8988T (cell line): ENCODE data around the gene CNTNAP2.

Experiments used
- DNase-seq: peaks from one replicate; pipeline ENCODE4 v3.0.0; 2011

Gene CNTNAP2

GRCh38 chr7:147813316-147813715 lies 1696.7 kb downstream of the CNTNAP2 start:
- DNase-seq: no peak

DNA sequence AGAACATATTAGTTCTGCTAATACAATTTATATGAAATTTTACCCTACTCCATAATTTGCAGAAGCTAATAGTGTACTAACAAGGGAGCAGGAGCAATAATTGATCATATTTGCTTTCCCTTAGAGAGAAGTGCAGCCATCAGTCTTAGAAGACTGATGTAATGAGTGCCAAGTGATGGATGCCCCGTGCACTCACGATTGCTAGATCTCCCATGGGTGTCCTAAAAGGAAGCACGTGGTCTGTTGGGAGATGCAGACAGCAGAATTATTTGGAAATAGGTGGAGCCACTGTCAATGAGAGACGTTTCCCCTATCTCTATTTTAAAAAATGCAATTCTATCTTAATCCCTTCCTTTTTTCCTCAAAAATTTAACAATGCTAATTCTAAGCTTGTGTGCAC lies 1701.7 kb downstream of the CNTNAP2 start:
- DNase-seq: no peak

- no peak for DNase-seq
Measured at GRCh38 chr7:147824671-147825070, 1708.1 kb downstream of the CNTNAP2 start.

GRCh38 chr7:147829016-147829415 lies 1712.4 kb downstream of the CNTNAP2 start:
- DNase-seq: no peak

GRCh38 chr7:147833557-147833956 lies 1717.0 kb downstream of the CNTNAP2 start:
- DNase-seq: no peak

DNA sequence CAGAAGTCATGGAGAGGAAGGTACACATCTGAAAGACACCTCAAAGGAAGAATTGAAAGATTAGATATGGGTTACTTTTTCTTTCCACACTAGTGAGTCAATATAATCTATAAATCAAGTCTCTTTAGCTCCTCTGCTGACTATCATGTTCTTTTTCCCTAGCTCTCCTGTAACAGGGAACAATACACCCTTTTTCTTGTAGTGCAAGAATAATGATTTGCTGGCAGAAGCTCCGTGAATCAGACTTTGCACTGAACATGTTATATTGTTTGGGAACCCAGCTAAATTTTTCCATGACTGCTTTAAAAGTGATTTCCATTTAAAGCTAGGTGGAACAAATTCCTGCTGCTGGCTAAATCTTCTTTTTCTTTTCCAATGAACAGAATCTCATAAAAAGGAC lies 1717.4 kb downstream of the CNTNAP2 start:
- no peak for DNase-seq

- no peak for DNase-seq
Measured at GRCh38 chr7:147852833-147853232, 1736.2 kb downstream of the CNTNAP2 start.

GRCh38 chr7:147857152-147858140 lies 1740.8 kb downstream of the CNTNAP2 start:
- DNase-seq: no peak

- DNase-seq: no peak
Measured at GRCh38 chr7:147858421-147858820, 1741.8 kb downstream of the CNTNAP2 start.

- DNase-seq: no peak
Measured at GRCh38 chr7:147859033-147859432, 1742.4 kb downstream of the CNTNAP2 start.

GRCh38 chr7:147859486-147859885 lies 1742.9 kb downstream of the CNTNAP2 start:
- DNase-seq: no peak

DNA sequence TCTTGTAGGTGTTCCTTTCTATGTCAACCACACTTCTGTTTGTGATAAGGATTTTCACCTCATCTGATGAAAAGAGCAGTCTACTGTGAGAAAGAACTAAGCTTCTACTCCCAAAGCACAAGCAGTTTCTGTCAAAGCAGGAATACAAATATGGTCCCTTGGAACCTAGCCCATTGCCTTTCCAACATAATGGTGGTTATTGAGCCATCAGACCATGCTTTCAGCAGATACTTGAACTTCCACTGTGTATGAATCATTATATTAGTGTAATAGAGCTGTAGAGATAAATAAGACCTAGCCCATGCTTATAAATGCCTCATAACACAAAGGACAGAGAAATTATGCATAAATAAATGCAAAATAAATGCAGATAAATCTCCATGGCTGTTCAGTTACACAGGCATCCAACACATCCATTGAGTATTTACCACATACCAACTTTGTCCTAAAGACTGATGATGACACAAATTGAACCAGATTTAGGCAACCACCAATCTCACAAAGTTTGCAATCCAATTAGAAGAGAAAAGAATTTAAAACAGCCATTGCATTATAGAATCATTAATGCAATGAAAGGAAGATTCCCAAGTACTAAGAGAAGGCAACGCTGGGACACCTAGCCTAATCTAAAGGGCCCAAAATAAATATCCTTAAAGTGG lies 1744.6 kb downstream of the CNTNAP2 start:
- no peak for DNase-seq

DNA sequence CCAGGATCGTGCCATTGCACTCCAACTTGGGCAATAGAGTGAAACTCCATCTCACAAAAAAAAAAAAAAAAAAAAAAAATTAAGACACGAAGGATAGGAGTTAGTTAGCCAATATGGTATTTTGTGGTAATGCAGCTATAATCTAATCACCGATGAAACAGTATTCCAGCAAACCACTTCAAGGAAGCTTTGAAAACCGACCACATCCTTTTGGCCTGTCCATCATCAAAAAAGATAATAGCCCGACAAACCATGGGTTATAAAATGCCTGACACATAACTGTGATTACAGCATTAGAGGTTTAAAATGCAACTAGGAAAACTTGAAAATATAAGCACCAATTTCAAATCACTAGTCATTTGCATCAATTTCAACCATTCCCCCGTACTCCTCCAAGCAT lies 1745.3 kb downstream of the CNTNAP2 start:
- no peak for DNase-seq

GRCh38 chr7:147869456-147869855 lies 1752.9 kb downstream of the CNTNAP2 start:
- no peak for DNase-seq

DNA sequence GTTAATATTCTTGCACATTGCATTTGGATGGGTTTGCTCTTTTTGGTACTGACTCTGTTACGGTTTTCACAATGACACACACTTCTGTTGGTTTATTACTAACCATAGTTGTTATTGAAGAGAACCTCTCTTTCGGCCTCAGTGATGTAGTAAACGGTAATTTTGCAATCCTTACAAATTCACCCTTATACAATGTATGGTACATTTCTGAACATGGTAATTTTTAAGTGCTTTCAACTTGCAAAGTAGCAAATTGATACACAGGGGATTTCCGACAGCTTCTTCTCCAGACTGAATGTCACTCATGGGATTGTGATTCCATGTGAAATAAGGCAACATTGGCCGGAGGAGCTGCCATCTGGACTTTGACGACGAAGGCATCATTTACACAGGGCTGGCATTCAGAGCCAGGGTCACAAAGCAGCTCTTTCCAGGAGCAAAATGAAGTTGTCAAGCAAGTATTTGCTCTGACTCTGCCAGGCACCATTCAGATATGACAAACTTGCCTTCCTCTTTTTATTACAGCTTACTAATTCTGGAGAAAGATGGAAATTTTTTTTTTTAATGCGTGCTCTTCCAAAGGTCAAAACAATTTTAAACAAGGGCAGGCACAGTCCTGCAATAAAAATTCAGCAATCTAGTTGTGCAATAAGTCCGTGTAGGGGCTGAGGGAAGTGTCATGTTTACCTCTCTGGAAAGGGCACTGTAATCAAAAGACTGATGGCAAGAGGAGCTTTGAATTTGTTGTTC lies 1762.5 kb downstream of the CNTNAP2 start:
- DNase-seq: no peak

DNA sequence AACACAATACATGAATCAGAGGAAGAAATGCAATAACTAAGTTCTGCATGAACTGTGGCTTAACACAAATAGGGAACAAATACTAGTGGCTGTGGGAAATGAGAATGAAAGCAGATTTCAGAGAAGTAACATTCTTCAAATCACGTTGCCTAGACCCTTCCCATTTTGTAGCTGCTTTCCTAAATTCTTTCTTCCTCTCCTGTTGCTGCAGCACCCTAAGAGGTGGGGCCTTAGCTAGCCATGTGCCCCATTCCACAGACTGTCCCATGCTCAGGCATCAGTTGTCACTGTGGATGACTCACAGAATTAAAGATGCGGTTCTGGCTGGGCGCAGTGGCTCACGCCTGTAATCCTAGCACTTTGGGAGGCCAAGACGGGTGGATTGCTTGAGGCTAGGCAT lies 1769.3 kb downstream of the CNTNAP2 start:
- DNase-seq: no peak

GRCh38 chr7:147894271-147894670 lies 1777.7 kb downstream of the CNTNAP2 start:
- no peak for DNase-seq

DNA sequence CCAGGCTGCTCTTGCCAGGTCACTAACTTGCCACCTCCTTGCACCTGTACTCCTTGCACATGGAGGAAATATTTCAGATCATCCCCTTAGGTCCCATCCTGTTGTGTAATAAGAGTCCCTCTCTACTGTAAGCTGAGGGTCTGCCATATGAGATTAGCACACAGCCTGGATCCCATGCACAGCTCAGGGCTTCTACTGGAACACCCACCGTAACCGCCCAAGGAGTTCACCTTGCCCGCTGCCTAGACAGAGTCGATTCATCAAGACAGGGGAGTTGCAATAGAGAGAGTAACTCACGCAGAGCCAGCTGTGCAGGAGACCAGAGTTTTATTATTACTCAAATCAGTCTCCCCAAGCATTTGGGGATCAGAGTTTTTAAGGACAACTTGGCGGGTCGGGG lies 1779.5 kb downstream of the CNTNAP2 start:
- DNase-seq: no peak

- no peak for DNase-seq
Measured at GRCh38 chr7:147903536-147904218, 1787.1 kb downstream of the CNTNAP2 start.

- no peak for DNase-seq
Measured at GRCh38 chr7:147904219-147904576, 1787.6 kb downstream of the CNTNAP2 start.

GRCh38 chr7:147909431-147910148 lies 1793.0 kb downstream of the CNTNAP2 start:
- DNase-seq: no peak

- no peak for DNase-seq
Measured at GRCh38 chr7:147911201-147911601, 1794.6 kb downstream of the CNTNAP2 start.
